ENCODE measurements around the gene STRN4. TPM values are rescaled to one million over a fixed set of nuclear protein-coding genes. Genes with fewer than 3 reads are reported as not detected.

STRN4 gene, protein sequence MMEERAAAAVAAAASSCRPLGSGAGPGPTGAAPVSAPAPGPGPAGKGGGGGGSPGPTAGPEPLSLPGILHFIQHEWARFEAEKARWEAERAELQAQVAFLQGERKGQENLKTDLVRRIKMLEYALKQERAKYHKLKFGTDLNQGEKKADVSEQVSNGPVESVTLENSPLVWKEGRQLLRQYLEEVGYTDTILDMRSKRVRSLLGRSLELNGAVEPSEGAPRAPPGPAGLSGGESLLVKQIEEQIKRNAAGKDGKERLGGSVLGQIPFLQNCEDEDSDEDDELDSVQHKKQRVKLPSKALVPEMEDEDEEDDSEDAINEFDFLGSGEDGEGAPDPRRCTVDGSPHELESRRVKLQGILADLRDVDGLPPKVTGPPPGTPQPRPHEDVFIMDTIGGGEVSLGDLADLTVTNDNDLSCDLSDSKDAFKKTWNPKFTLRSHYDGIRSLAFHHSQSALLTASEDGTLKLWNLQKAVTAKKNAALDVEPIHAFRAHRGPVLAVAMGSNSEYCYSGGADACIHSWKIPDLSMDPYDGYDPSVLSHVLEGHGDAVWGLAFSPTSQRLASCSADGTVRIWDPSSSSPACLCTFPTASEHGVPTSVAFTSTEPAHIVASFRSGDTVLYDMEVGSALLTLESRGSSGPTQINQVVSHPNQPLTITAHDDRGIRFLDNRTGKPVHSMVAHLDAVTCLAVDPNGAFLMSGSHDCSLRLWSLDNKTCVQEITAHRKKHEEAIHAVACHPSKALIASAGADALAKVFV
- total RNA-seq (2021) (134 and 157 TPM in 2 replicates), Bru-seq, nascent RNA (percentile 78 among the genes with signal in this experiment), BruChase-seq, experiment 1, labeled RNA remaining after a 2-hour chase (percentile 85 among the genes with signal in this experiment), BruChase-seq, experiment 2, labeled RNA remaining after a 6-hour chase (percentile 91 among the genes with signal in this experiment)
- long read RNA-seq, transcript STRN4-201 (18 exons, 3,210 nt) = major isoform, 96 of 192 reads
- long read RNA-seq, transcript STRN4-202 (18 exons, 3,628 nt) = minor isoform, 35 of 192 reads
- long read RNA-seq, partial matches to known transcripts = 30 of 192 reads
- long read RNA-seq, other reads (novel, unspliced or antisense) = 28 of 192 reads

DNA sequence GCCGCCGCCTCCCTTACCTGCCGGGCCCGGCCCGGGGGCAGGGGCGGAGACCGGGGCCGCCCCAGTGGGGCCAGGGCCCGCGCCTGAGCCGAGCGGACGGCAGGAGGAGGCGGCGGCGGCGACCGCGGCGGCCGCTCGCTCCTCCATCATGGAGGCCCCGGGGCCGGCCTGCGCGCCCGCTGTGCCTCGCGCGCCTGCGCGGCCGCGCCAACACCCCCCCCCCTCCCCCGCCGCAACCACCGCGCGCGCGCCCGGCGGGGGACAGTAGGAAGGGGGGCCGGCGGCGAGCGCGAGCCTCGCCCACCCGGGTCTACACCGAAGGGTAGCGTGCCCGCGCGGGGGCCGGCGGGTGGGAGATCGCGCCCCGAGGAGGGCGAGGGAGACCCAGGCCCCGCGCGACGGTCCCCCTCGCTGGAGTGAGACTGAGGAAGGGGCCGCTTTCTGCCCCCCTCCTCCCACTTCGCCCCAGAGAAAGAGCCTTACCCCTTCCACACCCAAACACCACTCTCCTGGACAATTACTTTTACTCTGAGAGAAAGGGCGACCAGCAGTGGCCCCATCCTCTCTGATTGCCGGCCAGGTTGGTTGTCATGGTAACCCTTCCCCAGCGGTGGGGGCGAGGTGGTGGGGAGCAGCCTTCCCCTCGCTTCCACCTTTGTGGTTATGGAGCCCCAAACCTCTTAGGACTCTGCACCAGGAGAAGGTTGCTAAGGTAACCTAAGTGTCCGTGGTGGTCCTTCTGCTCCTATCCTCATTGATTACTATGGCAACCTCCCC lies at the start of gene STRN4:
Gene STRN4, minus strand, starts transcription at position 170 of the 777 bp plus-strand sequence. Its CDS starts 20 bp downstream, at position 150.
- H3K27ac ChIP-seq (ENCODE audit: low read depth, low read length, poor library complexity, severe bottlenecking) = peak within 1 kb of the TSS; percentile 96
- no peaks in the 10 kb centered on the region for H3K27me3 ChIP-seq (replicated peaks; ENCODE audit: insufficient read depth, low read depth, low read length, poor library complexity)
- intact Hi-C loops (cut with micrococcal nuclease; ENCODE audit: unreplicated experiment) = no loop called here
- ChIA-PET CTCF (no interaction called here), POLR2A (ENCODE audit: low non-redundant PET) (no interaction called here)
- no TSS peak for BruUV-seq (replicated peaks)
- peaks cover 13% of the 10 kb centered on the region for H3K36me3 ChIP-seq (ENCODE audit: insufficient read depth, low read length, poor library complexity, severe bottlenecking)
- H3K9me3 ChIP-seq (ENCODE audit: low read depth, low read length, poor library complexity, severe bottlenecking) = no peaks in the 10 kb centered on the region
- peak within 1 kb of the TSS; percentile 100 for H3K4me3 ChIP-seq (ENCODE audit: low read depth, low read length, poor library complexity, severe bottlenecking)
- peak; percentile 84 for DNase-seq (ENCODE audit: low spot score)
- no peak for TF ChIP-seq EZH2 (IDR thresholded peaks at IDR 0.05; ENCODE audit: borderline replicate concordance, low read depth, low read length, poor library complexity, severe bottlenecking)
- TF ChIP-seq, protein P1, sequence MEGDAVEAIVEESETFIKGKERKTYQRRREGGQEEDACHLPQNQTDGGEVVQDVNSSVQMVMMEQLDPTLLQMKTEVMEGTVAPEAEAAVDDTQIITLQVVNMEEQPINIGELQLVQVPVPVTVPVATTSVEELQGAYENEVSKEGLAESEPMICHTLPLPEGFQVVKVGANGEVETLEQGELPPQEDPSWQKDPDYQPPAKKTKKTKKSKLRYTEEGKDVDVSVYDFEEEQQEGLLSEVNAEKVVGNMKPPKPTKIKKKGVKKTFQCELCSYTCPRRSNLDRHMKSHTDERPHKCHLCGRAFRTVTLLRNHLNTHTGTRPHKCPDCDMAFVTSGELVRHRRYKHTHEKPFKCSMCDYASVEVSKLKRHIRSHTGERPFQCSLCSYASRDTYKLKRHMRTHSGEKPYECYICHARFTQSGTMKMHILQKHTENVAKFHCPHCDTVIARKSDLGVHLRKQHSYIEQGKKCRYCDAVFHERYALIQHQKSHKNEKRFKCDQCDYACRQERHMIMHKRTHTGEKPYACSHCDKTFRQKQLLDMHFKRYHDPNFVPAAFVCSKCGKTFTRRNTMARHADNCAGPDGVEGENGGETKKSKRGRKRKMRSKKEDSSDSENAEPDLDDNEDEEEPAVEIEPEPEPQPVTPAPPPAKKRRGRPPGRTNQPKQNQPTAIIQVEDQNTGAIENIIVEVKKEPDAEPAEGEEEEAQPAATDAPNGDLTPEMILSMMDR (conservative IDR thresholded peaks at IDR 0.05; ENCODE audit: low read depth, low read length) = no peak
- H3K4me1 ChIP-seq (ENCODE audit: insufficient read depth, low read length, poor library complexity, severe bottlenecking) = no peaks in the 10 kb centered on the region

DNA sequence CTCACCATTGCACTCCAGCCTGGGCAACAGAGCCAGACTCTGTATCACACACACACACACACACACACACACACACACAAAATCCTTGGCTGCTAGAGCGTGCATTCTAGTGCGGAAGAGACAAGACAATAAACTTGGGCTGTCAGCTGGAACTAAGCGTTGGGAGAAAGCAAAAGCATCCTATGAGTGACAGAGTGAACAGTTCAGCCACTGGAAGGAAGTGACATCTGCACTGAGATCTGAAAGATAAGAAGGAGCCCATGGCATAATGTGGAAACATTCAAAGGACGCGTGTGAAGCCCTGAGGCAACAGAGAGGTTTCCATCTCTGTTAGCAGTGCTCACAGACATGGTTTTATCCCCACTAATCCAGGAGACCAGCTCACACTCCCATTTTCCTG lies 45.7 kb upstream of the STRN4 start:
- ChIA-PET CTCF (no interaction called here), POLR2A (ENCODE audit: low non-redundant PET) (no interaction called here)
- Histone ChIP-seq H3K27ac (ENCODE audit: low read depth, low read length, poor library complexity, severe bottlenecking) (no peak overlapping the region), H3K4me1 (ENCODE audit: insufficient read depth, low read length, poor library complexity, severe bottlenecking) (peaks cover 13% of the 10 kb centered on the region), H3K27me3 (replicated peaks; ENCODE audit: insufficient read depth, low read depth, low read length, poor library complexity) (no peaks in the 10 kb centered on the region), H3K36me3 (ENCODE audit: insufficient read depth, low read length, poor library complexity, severe bottlenecking) (no peaks in the 10 kb centered on the region), H3K4me3 (ENCODE audit: low read depth, low read length, poor library complexity, severe bottlenecking) (no peak overlapping the region), H3K9me3 (ENCODE audit: low read depth, low read length, poor library complexity, severe bottlenecking) (no peaks in the 10 kb centered on the region)
- TF ChIP-seq EZH2 (IDR thresholded peaks at IDR 0.05; ENCODE audit: borderline replicate concordance, low read depth, low read length, poor library complexity, severe bottlenecking) = no peak
- TF ChIP-seq, protein P1 (conservative IDR thresholded peaks at IDR 0.05; ENCODE audit: low read depth, low read length) = no peak
- peak; percentile 54 for DNase-seq (ENCODE audit: low spot score)
- intact Hi-C loops (cut with micrococcal nuclease; ENCODE audit: unreplicated experiment) = no loop called here
- no TSS peak for BruUV-seq (replicated peaks)

DNA sequence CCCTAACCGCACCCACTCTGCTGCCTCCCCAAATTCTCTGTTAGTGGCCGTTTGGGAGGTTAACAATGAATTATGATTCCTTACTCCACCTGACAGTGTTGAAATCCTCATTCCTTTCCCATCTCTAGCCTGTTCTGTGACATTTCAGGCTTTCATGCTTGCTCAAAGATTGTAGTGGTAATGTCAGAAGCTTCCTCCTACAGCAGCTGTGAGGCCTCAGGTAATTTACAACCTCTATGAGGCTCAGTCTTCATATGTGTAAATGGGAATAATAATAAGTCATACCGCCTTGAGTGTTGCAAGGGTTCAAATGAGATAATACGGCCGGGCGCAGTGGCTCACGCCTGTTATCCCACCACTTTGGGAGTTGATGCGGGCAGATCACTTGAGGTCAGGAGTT lies 43.1 kb upstream of the STRN4 start:
- ChIA-PET CTCF (interaction anchor here (0.7 kb wide), 1 partner anchor 144 kb away, joined by 3 read pairs; no protein-coding TSS in a partner anchor), POLR2A (ENCODE audit: low non-redundant PET) (no interaction called here)
- H3K9me3 ChIP-seq (ENCODE audit: low read depth, low read length, poor library complexity, severe bottlenecking) = no peaks in the 10 kb centered on the region
- intact Hi-C loops (cut with micrococcal nuclease; ENCODE audit: unreplicated experiment) = loop anchor here (5.0 to 10.0 kb wide), 3 partner anchors 63 to 343 kb away; partner anchors contain the start of genes AP2S1, SAE1 and ZC3H4
- H3K27me3 ChIP-seq (replicated peaks; ENCODE audit: insufficient read depth, low read depth, low read length, poor library complexity) = no peaks in the 10 kb centered on the region
- H3K4me3 ChIP-seq (ENCODE audit: low read depth, low read length, poor library complexity, severe bottlenecking) = no peak overlapping the region
- no peak overlapping the region for H3K27ac ChIP-seq (ENCODE audit: low read depth, low read length, poor library complexity, severe bottlenecking)
- no TSS peak for BruUV-seq (replicated peaks)
- no peak for TF ChIP-seq EZH2 (IDR thresholded peaks at IDR 0.05; ENCODE audit: borderline replicate concordance, low read depth, low read length, poor library complexity, severe bottlenecking)
- TF ChIP-seq, protein P1 (conservative IDR thresholded peaks at IDR 0.05; ENCODE audit: low read depth, low read length) = no peak
- peaks cover 14% of the 10 kb centered on the region for H3K4me1 ChIP-seq (ENCODE audit: insufficient read depth, low read length, poor library complexity, severe bottlenecking)
- H3K36me3 ChIP-seq (ENCODE audit: insufficient read depth, low read length, poor library complexity, severe bottlenecking) = peaks cover 9% of the 10 kb centered on the region
- DNase-seq (ENCODE audit: low spot score) = no peak

Data from A673 (cell line).